ENCODE measurements around the gene FAM111A. TPM values are rescaled to one million over a fixed set of nuclear protein-coding genes. Genes with fewer than 3 reads are reported as not detected.

The FAM111A gene
- total RNA-seq, 1 donor from 2014 or later = 40.8 TPM

DNA sequence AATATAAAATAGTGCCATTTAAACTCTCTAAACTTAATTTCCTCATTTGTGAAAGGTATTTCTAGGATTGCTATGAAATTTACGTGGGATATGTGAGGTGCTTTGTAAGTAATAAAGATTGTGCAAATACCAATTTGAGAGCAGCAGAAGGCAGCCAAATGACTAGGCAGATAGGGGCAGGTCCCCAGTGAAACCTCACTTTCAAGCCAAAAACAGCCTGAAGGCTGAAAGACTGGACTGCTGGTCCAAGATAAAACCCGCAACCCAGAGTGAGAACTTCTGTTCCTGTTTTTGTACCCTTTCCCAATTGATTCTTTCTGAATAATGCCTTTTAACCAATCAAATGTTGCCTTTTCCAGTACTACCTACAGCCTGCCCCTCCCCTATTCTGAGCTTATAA lies 36.5 kb downstream of the FAM111A start:
- DNase-seq (ENCODE audit: low spot score in 2 of 2, unreplicated experiment in 2 of 2) = no peak
- no peaks in the 10 kb centered on the region for H3K27me3 Mint-ChIP-seq (ENCODE audit: low read depth)
- H3K36me3 Mint-ChIP-seq = peaks cover 23% of the 10 kb centered on the region
- no peaks in the 10 kb centered on the region for H3K9me3 Mint-ChIP-seq
- peaks cover 31% of the 10 kb centered on the region for H3K4me1 Mint-ChIP-seq
- no peak overlapping the region for H3K4me3 Mint-ChIP-seq
- no peak overlapping the region for H3K27ac Mint-ChIP-seq
- TF ChIP-seq, protein P1, sequence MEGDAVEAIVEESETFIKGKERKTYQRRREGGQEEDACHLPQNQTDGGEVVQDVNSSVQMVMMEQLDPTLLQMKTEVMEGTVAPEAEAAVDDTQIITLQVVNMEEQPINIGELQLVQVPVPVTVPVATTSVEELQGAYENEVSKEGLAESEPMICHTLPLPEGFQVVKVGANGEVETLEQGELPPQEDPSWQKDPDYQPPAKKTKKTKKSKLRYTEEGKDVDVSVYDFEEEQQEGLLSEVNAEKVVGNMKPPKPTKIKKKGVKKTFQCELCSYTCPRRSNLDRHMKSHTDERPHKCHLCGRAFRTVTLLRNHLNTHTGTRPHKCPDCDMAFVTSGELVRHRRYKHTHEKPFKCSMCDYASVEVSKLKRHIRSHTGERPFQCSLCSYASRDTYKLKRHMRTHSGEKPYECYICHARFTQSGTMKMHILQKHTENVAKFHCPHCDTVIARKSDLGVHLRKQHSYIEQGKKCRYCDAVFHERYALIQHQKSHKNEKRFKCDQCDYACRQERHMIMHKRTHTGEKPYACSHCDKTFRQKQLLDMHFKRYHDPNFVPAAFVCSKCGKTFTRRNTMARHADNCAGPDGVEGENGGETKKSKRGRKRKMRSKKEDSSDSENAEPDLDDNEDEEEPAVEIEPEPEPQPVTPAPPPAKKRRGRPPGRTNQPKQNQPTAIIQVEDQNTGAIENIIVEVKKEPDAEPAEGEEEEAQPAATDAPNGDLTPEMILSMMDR (IDR thresholded peaks at IDR 0.05; ENCODE audit: unreplicated experiment) = no peak

DNA sequence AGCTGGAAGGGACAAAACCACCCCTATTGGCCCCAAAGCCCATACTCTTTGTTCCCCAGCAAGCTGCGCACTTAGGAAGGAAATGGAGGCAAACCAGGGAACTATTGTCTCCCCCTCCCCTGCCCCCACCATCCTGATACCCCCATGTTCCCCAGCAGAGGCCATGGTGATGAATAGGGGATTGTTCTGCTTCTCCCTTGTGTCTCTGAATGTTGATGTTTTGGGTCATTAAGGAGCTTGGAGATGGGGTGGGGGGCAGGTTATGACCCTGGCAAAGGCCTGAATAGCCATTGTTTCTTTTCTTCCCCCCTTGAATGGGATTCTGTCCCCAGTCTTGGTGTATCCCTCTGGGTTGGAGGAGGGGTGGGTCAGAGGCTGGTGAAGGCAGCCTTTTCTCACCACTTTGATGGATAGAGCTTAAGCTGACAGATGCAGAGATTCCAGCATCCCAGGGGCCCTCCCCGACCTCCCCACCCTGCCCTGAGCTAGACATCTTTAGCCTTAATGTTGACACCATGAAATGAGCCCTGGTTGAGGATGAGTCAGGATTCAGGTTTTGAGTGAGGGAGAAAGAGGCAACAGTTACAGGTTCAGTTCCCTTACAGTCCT lies 37.6 kb downstream of the FAM111A start:
- no peak for DNase-seq (ENCODE audit: low spot score in 2 of 2, unreplicated experiment in 2 of 2)
- peaks cover 23% of the 10 kb centered on the region for H3K36me3 Mint-ChIP-seq
- no peak overlapping the region for H3K4me3 Mint-ChIP-seq
- H3K4me1 Mint-ChIP-seq = peaks cover 27% of the 10 kb centered on the region
- TF ChIP-seq, protein P1 (IDR thresholded peaks at IDR 0.05; ENCODE audit: unreplicated experiment) = no peak
- no peaks in the 10 kb centered on the region for H3K9me3 Mint-ChIP-seq
- H3K27me3 Mint-ChIP-seq (ENCODE audit: low read depth) = no peaks in the 10 kb centered on the region
- H3K27ac Mint-ChIP-seq = no peak overlapping the region

DNA sequence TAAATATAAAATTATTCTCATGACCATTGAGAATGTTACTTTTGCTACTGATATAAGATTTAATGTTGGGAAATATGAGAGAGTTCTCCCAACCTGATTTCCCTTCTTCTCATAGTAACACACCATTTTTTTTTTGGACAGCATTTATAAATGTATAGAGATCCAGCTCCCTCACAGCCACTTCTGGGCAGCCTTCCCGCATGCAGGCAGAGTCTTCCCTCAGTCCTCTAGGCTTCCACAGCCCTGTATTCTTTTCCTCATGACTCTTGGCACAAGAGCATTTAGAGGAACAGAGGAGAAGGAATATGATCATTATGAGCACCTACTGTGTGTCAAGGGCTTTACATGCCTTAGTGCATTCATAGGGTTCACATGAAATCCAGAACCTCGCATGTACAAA lies 38.3 kb downstream of the FAM111A start:
- H3K27ac Mint-ChIP-seq = peak overlapping the region; percentile 43
- TF ChIP-seq, protein P1 (IDR thresholded peaks at IDR 0.05; ENCODE audit: unreplicated experiment) = no peak
- no peak for DNase-seq (ENCODE audit: low spot score in 2 of 2, unreplicated experiment in 2 of 2)
- H3K36me3 Mint-ChIP-seq = peaks cover 23% of the 10 kb centered on the region
- no peak overlapping the region for H3K4me3 Mint-ChIP-seq
- no peaks in the 10 kb centered on the region for H3K27me3 Mint-ChIP-seq (ENCODE audit: low read depth)
- no peaks in the 10 kb centered on the region for H3K9me3 Mint-ChIP-seq
- H3K4me1 Mint-ChIP-seq = peaks cover 27% of the 10 kb centered on the region

DNA sequence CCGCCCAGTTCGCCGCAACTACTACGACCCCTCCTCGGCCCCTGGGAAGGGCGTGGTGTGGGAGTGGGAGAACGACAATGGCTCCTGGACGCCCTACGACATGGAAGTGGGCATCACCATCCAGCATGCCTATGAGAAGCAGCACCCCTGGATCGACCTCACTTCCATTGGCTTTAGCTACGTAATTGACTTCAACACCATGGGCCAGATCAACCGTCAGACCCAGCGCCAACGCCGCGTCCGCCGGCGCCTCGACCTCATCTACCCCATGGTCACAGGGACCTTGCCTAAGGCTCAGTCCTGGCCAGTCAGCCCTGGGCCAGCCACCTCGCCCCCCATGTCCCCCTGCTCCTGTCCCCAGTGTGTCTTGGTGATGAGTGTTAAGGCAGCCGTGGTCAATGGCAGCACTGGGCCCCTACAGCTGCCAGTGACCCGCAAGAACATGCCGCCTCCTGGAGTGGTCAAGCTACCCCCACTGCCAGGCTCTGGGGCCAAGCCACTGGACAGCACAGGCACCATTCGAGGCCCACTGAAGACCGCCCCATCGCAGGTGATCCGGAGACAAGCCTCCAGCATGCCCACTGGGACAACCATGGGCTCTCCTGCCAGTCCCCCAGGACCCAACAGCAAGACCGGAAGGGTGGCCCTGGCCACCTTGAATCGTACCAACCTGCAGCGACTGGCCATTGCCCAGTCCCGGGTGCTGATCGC lies 39.2 kb downstream of the FAM111A start:
- TF ChIP-seq, protein P1 (IDR thresholded peaks at IDR 0.05; ENCODE audit: unreplicated experiment) = no peak
- no peaks in the 10 kb centered on the region for H3K9me3 Mint-ChIP-seq
- H3K4me3 Mint-ChIP-seq = no peak overlapping the region
- H3K4me1 Mint-ChIP-seq = peaks cover 30% of the 10 kb centered on the region
- no peak overlapping the region for H3K27ac Mint-ChIP-seq
- peaks cover 22% of the 10 kb centered on the region for H3K36me3 Mint-ChIP-seq
- H3K27me3 Mint-ChIP-seq (ENCODE audit: low read depth) = no peaks in the 10 kb centered on the region
- DNase-seq (ENCODE audit: low spot score in 2 of 2, unreplicated experiment in 2 of 2) = no peak

DNA sequence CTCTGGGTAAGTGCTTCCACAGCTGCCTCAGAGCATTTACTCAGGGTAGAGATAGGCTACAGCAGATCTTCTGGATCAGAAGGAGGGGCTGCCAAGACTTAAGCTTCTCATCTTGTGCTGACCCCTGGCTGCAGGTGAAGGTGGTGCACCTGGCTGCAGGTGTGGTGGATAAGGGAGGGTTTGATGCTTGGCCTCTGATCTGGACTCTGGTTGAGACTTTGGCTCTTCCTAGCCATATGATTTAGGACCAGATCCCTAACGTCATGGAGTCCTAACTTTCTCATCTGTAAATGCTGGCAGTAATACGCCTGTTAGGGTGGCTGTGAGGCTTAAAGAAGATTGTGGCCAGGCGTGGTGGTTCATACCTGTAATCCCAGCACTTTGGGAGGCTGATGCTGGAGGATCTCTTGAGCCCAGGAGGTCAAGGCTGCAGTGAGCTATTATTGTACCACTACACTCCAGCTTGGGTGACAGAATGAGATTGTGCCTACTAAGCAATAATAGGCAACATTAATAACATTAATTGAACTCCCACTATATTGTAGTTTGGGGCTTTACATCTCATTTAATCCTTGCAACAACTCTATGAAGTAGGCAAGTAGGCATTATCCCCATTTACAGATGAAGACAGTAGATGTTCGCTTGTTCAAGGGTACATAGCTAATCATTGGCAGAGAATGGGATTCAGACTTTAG lies 39.9 kb downstream of the FAM111A start:
- H3K4me1 Mint-ChIP-seq = peaks cover 33% of the 10 kb centered on the region
- H3K36me3 Mint-ChIP-seq = peaks cover 16% of the 10 kb centered on the region
- TF ChIP-seq, protein P1 (IDR thresholded peaks at IDR 0.05; ENCODE audit: unreplicated experiment) = peak; percentile 66
- H3K9me3 Mint-ChIP-seq = no peaks in the 10 kb centered on the region
- no peaks in the 10 kb centered on the region for H3K27me3 Mint-ChIP-seq (ENCODE audit: low read depth)
- H3K4me3 Mint-ChIP-seq = no peak overlapping the region
- no peak overlapping the region for H3K27ac Mint-ChIP-seq
- no peak for DNase-seq (ENCODE audit: low spot score in 2 of 2, unreplicated experiment in 2 of 2)
